Spinal cord (tissue), 10 donors: ENCODE results near the gene CUEDC2. TPM values are rescaled to one million over a fixed set of nuclear protein-coding genes. Genes with fewer than 3 reads are reported as not detected.

Experiments
- DNase-seq, 6 donors: peaks; one replicate each; pipeline versions ENCODE4 v3.0.0 to v3.0.0-alpha.2; 2013 to 2015; ENCODE audit warnings: low spot score in 6 of 6, low read depth in 4 of 6
- H3K27ac ChIP-seq: one replicate; pipeline ENCODE4 v1.5.1; 2013; ENCODE audit warnings: low read depth, low read length, control low read depth
- H3K27me3 ChIP-seq: one replicate; pipeline ENCODE4 v1.6.1; 2013; ENCODE audit warnings: low read length; ENCODE audit not compliant: control insufficient read depth, insufficient read depth
- H3K36me3 ChIP-seq: one replicate; pipeline ENCODE4 v1.6.1; 2013; ENCODE audit warnings: low read length; ENCODE audit not compliant: control insufficient read depth, insufficient read depth
- H3K4me1 ChIP-seq: one replicate; pipeline ENCODE4 v1.6.1; 2013; ENCODE audit warnings: low read length; ENCODE audit not compliant: control insufficient read depth, insufficient read depth
- H3K4me3 ChIP-seq: one replicate; pipeline ENCODE4 v1.5.1; 2013; ENCODE audit warnings: low read depth, low read length, control low read depth
- H3K9me3 ChIP-seq: one replicate; pipeline ENCODE4 v1.6.1; 2013; ENCODE audit warnings: low read length; ENCODE audit not compliant: control insufficient read depth, insufficient read depth
- WGBS: methylation state at CpG from one replicate; pipeline ENCODE4 v1.1.5; 2013; ENCODE audit warnings: missing lambda C conversion rate; ENCODE audit not compliant: insufficient coverage; 5-methylcytosine and 5-hydroxymethylcytosine counted together
- long read RNA-seq, 4 donors: transcript quantifications; one replicate each; lab custom pipeline, GENCODE V29; 2026
- polyA plus RNA-seq, 2 donors: library from polyadenylated mRNA; unstranded; fragments of 120-200 nt; gene quantifications; one replicate each; pipeline ENCODE4 v1.2.1, GENCODE V29; 2013; ENCODE audit not compliant: insufficient read length in 2 of 2
- total RNA-seq, 2 donors: library from RNA; depleted of rRNA in 1 of 2; stranded (reverse); fragments of 120-200 nt in 1 of 2; fragments of >200 nt in 1 of 2; gene quantifications; one replicate each; pipeline versions ENCODE4 v1.2.3 to v1.2.4, GENCODE V29; 2013 to 2014
- donor health status: healthy.

The CUEDC2 gene, protein sequence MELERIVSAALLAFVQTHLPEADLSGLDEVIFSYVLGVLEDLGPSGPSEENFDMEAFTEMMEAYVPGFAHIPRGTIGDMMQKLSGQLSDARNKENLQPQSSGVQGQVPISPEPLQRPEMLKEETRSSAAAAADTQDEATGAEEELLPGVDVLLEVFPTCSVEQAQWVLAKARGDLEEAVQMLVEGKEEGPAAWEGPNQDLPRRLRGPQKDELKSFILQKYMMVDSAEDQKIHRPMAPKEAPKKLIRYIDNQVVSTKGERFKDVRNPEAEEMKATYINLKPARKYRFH
- total RNA-seq (100 to 1,000 TPM in 1 of 2 donors, 10 to 100 TPM in 1; 87.2 to 120 TPM), polyA plus RNA-seq (100 to 1,000 TPM; 154 to 168 TPM)
- long read RNA-seq, donor 1, transcript CUEDC2-201 (9 exons, 1,191 nt) = major isoform, 80 of 162 reads
- long read RNA-seq, donor 1, partial matches to known transcripts = 68 of 162 reads
- long read RNA-seq, donor 1, other reads (novel, unspliced or antisense) = 12 of 162 reads
- long read RNA-seq, donor 2, transcript CUEDC2-201 (9 exons, 1,191 nt) = major isoform, 23 of 29 reads
- long read RNA-seq, donor 2, partial matches to known transcripts = 5 of 29 reads
- long read RNA-seq, donor 2, other reads (novel, unspliced or antisense) = 0 of 29 reads
- long read RNA-seq, donor 3, transcript CUEDC2-201 (9 exons, 1,191 nt) = major isoform, 29 of 34 reads
- long read RNA-seq, donor 3, partial matches to known transcripts = 5 of 34 reads
- long read RNA-seq, donor 3, other reads (novel, unspliced or antisense) = 0 of 34 reads
- long read RNA-seq, donor 4, transcript CUEDC2-201 (9 exons, 1,191 nt) = major isoform, 60 of 91 reads
- long read RNA-seq, donor 4, partial matches to known transcripts = 18 of 91 reads
- long read RNA-seq, donor 4, other reads (novel, unspliced or antisense) = 9 of 91 reads

DNA sequence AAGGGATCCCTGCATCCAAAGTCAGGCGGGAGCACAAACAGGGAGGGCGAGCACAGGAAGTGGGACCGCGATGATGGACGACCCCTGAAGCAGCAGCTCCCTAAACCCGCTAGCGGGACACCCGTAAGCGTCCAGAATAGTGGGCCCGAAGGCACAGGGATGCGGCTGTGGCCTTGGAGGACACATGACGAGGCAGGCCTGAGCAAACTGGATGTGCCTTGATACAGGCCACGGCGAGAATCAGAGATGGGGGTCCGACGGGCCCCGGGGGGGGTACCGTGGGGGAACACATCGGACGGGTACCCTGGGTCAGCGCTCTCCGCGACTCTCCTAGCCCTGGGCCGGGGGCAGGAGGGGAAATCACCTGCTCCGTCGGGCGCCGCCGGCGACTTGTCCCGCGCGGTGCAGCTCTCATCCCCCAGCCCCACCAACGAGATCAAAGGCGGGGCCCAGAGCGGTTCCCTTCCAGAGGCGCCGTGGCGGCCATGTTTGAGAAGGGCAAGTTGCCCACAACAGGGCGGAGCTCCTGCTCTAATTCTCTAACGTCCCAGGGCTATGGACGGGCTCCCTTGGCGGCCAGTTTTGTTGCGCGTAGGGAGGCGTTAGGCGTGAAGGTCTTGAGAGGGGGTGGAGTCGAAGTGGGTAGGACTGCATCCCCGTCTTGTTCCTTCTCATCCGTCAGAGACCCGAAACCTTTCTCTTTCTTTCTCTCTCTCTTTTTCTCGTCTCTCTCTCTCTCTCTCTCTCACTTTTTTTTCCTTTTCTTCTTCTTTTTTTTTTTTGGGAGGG is at the start of gene CUEDC2:
Gene CUEDC2 (minus strand): TSS at position 413 of the 789 bp plus-strand sequence. CDS start 7,386 bp downstream, outside the sequence.
- peak within 1 kb of the TSS; percentile 97 for H3K4me3 ChIP-seq
- peaks cover 35% of the 10 kb centered on the region for H3K4me1 ChIP-seq
- peaks cover 24% of the 10 kb centered on the region for H3K27me3 ChIP-seq
- DNase-seq = peak; percentile 96 to 99 (median 98)
- peaks cover 3% of the 10 kb centered on the region for H3K36me3 ChIP-seq
- WGBS = 0% methylated on average over 43 of the region's 52 CpGs
- H3K9me3 ChIP-seq = no peaks in the 10 kb centered on the region
- peak within 1 kb of the TSS; percentile 90 for H3K27ac ChIP-seq

DNA sequence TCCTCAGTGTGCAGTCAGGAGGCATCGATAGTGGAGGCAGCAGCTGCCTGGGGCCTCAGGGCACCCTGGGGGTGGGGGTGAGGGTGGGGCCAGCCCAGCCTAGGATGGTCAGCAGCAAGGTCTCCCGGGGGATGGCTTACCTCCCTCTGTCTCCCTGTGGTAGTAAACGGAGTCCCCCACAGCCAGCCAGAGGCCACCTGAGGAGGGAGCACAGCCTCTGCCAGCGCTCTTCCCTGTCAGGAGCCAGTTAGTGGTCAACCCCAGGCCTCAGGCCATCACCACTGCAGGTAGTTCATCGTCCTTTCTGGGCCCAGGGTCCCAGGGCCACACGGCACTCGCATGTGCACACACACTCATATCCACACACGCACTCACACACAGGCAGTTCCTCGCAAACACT is 48.0 kb upstream of the CUEDC2 start:
- DNase-seq = no peak
- Histone ChIP-seq H3K4me1 (peaks cover 3% of the 10 kb centered on the region), H3K9me3 (no peaks in the 10 kb centered on the region), H3K27me3 (no peaks in the 10 kb centered on the region), H3K27ac (no peak overlapping the region), H3K36me3 (peaks cover 96% of the 10 kb centered on the region), H3K4me3 (no peak overlapping the region)
- WGBS = 81% methylated on average over 5 of the region's 9 CpGs

- no peak overlapping the region for H3K27ac ChIP-seq
- peaks cover 3% of the 10 kb centered on the region for H3K4me1 ChIP-seq
- H3K36me3 ChIP-seq = peaks cover 90% of the 10 kb centered on the region
- no peaks in the 10 kb centered on the region for H3K27me3 ChIP-seq
- no peak for DNase-seq
- H3K4me3 ChIP-seq = no peak overlapping the region
- no peaks in the 10 kb centered on the region for H3K9me3 ChIP-seq
Observed at GRCh38 chr10:102479651-102480050, 47.3 kb upstream of the CUEDC2 start.

DNA sequence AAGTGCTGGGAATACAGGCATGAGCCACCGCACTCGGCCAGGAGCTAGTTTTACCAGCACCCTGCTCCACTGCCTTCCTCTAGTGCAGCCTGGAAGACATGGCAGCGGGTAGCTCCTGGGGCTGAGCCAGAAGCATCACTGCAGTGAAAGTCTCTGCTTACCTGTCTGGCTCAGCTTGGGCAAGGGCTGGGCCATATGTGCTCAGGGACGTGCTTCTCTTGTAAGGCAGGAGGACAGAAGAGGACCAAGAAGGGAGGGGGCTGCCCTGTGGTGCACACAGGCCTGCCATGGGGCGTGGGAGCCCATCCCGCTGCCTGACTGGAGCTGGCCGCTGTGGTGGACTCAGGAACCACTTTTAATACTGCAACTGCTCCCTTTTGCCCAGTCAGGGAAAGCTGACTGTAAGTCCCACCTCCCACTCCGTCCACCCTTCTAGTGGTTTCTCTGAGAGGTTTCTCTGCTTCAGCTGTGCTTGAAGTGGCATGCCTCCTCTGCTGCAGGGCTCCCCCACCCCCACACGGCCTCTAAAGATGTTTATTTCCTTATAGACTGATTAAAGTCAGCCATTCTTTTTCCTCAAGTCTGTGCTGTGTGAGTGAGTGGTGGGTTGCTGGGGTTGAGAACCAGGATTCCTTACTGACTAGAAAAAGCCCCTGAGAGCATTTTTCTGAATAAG is 44.2 kb upstream of the CUEDC2 start:
- WGBS = 75% methylated on average over 5 of the region's 9 CpGs
- H3K9me3 ChIP-seq = no peaks in the 10 kb centered on the region
- no peaks in the 10 kb centered on the region for H3K27me3 ChIP-seq
- H3K4me3 ChIP-seq = no peak overlapping the region
- H3K27ac ChIP-seq = no peak overlapping the region
- DNase-seq = no peak
- peaks cover 3% of the 10 kb centered on the region for H3K4me1 ChIP-seq
- H3K36me3 ChIP-seq = peaks cover 78% of the 10 kb centered on the region

GRCh38 chr10:102475451-102476040 is 43.2 kb upstream of the CUEDC2 start:
- Histone ChIP-seq H3K9me3 (no peaks in the 10 kb centered on the region), H3K4me1 (peaks cover 3% of the 10 kb centered on the region), H3K4me3 (no peak overlapping the region), H3K27ac (no peak overlapping the region), H3K27me3 (no peaks in the 10 kb centered on the region), H3K36me3 (peaks cover 78% of the 10 kb centered on the region)
- 96% methylated on average over 9 of the region's 9 CpGs for WGBS
- DNase-seq = no peak

DNA sequence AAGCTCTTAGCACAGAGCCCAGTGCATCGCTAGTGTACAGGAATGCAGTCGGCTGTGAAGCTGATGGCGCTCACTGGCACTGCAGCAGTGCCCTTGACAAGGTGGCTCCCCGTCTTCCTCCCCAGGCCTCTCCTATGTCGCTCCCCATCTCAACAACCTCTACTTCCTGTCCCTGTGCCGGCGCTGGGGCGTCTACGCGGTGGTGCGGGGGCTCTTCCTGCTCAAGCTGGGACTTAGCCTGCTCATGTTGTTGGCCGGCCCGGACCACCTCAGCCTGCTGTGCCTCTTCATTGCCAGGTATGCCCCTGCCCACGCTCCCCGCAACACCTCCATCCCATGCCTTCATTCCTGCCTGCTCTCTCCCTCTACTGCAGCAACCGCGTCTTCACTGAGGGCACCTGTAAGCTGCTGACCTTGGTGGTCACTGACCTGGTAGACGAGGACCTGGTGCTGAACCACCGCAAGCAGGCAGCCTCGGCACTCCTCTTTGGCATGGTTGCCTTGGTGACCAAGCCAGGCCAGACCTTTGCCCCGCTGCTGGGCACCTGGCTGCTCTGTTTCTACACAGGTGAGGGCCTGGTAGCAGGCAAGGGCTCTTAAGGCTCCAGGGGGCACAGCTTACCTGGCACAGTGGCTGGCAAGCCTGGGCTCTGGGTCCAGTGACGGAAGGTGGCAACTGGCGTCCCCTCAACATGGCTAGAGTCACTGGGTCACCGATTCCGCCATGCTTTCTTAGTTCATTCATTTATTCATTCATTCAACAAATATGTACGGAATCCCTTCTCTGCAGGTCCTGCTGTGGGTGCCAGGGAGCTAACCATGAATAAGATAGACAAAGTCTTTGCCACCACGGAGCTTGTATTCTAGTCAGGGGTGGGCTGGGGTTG is 41.3 kb upstream of the CUEDC2 start:
- peaks cover 76% of the 10 kb centered on the region for H3K36me3 ChIP-seq
- no peak for DNase-seq
- no peaks in the 10 kb centered on the region for H3K27me3 ChIP-seq
- no peaks in the 10 kb centered on the region for H3K9me3 ChIP-seq
- no peak overlapping the region for H3K4me3 ChIP-seq
- H3K27ac ChIP-seq = no peak overlapping the region
- no peaks in the 10 kb centered on the region for H3K4me1 ChIP-seq
- WGBS = 92% methylated on average over 21 of the region's 27 CpGs

- H3K36me3 ChIP-seq = peaks cover 56% of the 10 kb centered on the region
- H3K27ac ChIP-seq = no peak overlapping the region
- no peaks in the 10 kb centered on the region for H3K4me1 ChIP-seq
- DNase-seq = no peak
- no peaks in the 10 kb centered on the region for H3K9me3 ChIP-seq
- H3K4me3 ChIP-seq = no peak overlapping the region
- 93% methylated on average over 30 of the region's 36 CpGs for WGBS
- no peaks in the 10 kb centered on the region for H3K27me3 ChIP-seq
Observed at GRCh38 chr10:102470579-102471546, 38.5 kb upstream of the CUEDC2 start.
